ENCODE results near the gene COTL1. TPM values are rescaled to one million over a fixed set of nuclear protein-coding genes. Genes with fewer than 3 reads are reported as not detected.

Gene COTL1
- total and polyA plus RNA-seq, 8 donors: 92.7 to 206 (median 119) TPM

DNA sequence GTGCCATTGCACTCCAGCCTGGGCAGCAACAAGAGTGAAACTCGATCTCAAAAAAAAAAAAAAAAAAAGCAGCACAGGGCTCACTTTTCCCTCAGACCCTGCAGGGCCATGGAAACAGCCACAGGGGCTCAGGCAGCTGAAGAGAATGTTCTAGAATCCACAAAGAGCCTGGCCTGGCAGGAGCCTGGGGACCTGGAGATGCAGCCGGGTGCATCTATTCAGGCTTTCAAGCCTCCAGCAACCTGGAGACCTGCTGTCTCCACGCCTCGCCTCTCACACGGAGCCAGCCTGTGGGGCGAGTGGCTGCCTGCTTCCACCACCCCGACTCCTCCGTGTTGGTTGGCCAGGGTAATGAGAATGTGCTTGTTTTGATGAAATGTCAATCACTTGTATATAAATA lies 69.4 kb downstream of the COTL1 start:
- intact Hi-C loops (cut with DNase I): no loop called here

DNA sequence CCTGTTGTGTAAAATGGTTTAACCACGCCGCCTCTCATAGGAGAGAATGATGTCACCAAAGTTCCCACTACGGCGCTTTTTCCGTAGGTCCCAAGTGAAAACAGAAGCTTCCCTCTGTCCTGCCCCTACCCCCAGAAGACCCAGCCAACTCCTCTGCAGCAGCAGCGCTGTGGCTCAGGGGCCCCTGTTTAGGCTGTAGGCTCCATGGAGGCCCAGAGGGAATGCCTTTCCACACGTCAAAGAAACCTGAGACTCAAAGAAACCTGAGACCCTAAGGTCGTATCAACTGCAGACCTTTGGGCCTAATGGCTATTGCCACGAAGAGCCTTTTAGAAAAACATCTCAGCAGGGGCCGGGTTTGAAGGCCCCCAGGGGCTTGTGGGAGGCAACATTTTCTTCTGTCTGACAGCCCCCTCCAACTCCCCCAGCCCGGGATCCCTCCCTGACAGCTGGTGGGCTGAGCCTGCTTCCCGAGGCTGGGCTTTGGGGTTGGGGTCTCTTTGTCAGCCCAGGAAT lies 70.3 kb downstream of the COTL1 start:
- Histone ChIP-seq H3K9me3 (no peaks in the 10 kb centered on the region), H3K27me3 (peaks cover 0 to 19% of the 10 kb centered on the region in 2 donors), H3K27ac (no peak overlapping the region), H3K36me3 (no peaks in the 10 kb centered on the region), H3K4me1 (peaks cover 0 to 8% of the 10 kb centered on the region in 2 donors), H3K4me3 (no peak overlapping the region)
- TF ChIP-seq, protein P1, sequence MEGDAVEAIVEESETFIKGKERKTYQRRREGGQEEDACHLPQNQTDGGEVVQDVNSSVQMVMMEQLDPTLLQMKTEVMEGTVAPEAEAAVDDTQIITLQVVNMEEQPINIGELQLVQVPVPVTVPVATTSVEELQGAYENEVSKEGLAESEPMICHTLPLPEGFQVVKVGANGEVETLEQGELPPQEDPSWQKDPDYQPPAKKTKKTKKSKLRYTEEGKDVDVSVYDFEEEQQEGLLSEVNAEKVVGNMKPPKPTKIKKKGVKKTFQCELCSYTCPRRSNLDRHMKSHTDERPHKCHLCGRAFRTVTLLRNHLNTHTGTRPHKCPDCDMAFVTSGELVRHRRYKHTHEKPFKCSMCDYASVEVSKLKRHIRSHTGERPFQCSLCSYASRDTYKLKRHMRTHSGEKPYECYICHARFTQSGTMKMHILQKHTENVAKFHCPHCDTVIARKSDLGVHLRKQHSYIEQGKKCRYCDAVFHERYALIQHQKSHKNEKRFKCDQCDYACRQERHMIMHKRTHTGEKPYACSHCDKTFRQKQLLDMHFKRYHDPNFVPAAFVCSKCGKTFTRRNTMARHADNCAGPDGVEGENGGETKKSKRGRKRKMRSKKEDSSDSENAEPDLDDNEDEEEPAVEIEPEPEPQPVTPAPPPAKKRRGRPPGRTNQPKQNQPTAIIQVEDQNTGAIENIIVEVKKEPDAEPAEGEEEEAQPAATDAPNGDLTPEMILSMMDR (IDR thresholded peaks at IDR 0.05): no peak
- ATAC-seq (no peak), DNase-seq (no peak)
- intact Hi-C loops (cut with DNase I): no loop called here

More for the DNA sequence above, 69.4 kb downstream of the COTL1 start:
- TF ChIP-seq, protein P1 (IDR thresholded peaks at IDR 0.05): no peak
- ATAC-seq (no peak), DNase-seq (peak in 1 of 4 donors; percentile 53)
- peaks cover 0 to 19% of the 10 kb centered on the region in 2 donors for H3K27me3 ChIP-seq
- no peaks in the 10 kb centered on the region for H3K9me3 ChIP-seq
- peak overlapping the region in 1 of 2 donors; percentile 63 for H3K27ac ChIP-seq
- no peak overlapping the region for H3K4me3 ChIP-seq
- H3K36me3 ChIP-seq: no peaks in the 10 kb centered on the region
- H3K4me1 ChIP-seq: peaks cover 0 to 8% of the 10 kb centered on the region in 2 donors

DNA sequence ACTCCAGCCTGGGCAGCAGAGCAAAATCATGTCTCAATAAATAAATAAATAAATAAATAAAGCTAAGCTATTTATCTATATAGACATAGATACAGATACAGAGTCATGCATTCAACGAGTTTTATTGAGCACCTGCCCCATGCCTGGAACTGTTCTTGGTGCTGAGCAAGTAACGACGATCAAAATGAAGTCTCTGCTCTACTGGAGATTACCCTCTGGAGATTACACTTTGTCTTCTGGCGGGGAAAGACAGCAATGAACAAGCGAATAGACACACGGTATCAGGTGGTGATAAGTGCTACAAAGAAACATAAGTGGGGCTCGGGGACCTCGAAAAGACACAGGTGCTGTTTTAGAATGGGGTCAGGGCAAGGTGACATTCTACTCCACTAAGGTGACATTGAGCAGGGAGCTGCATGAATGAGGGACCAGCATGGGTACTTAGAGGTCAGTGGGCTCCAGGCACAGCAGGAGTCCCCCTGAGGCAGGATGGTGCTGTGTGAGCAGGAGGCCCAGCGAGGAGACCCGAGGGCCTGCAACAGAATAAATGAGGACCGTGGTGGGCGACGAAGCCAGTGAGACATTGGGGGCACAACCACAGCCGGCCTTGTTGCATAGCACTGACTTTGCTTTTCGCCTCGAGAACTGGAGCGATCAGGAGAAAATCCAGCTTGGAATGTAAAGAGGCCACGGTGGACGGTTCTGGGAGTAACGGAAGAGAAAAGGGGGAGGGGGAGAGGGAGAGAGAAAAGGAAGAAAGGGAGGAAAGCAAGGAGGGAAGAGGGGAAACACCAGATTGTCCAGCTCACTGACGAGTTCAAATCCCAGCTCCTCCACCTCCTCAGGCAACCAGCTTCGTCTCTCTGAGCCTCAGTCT lies 71.0 kb downstream of the COTL1 start:
- no peak overlapping the region for H3K4me3 ChIP-seq
- TF ChIP-seq, protein P1 (IDR thresholded peaks at IDR 0.05): no peak
- H3K9me3 ChIP-seq: no peaks in the 10 kb centered on the region
- ATAC-seq (no peak), DNase-seq (no peak)
- H3K4me1 ChIP-seq: peaks cover 0 to 8% of the 10 kb centered on the region in 2 donors
- H3K36me3 ChIP-seq: no peaks in the 10 kb centered on the region
- H3K27ac ChIP-seq: no peak overlapping the region
- peaks cover 0 to 19% of the 10 kb centered on the region in 2 donors for H3K27me3 ChIP-seq
- intact Hi-C loops (cut with DNase I): no loop called here

DNA sequence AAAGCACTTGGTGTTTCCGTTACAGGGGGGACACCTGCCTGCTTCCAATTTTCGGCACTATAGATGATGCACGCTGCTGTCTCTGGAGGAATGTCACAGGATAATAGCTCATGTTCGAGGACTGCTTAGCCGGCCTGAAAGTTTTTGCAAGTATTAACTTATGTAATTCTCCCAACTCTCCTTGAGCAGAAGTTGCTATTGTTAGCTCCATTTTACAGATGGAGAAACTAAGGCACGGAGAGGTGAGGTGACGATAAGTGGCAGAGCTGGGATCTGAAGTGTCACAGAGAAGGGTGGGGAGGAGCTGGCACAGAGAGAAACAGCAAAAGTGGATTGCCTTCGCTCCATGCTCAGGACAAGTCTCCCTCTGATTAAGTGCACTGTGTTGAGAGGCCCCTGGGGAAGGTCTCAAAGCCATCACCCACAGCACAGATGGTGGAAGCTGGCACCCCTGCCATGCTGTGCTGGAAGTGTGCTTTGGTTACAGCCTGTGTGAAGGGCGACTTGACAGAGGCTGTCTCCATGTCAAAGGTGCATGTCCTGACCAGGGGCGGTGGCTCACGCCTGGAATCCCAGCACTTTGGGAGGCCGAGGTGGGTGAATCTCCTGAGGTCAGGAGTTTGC lies 72.7 kb downstream of the COTL1 start:
- no peak overlapping the region for H3K4me3 ChIP-seq
- no peak overlapping the region for H3K27ac ChIP-seq
- peaks cover 0 to 8% of the 10 kb centered on the region in 2 donors for H3K4me1 ChIP-seq
- intact Hi-C loops (cut with DNase I): no loop called here
- H3K36me3 ChIP-seq: no peaks in the 10 kb centered on the region
- TF ChIP-seq, protein P1 (IDR thresholded peaks at IDR 0.05): no peak
- no peaks in the 10 kb centered on the region for H3K9me3 ChIP-seq
- DNase-seq: no peak
- peaks cover 0 to 19% of the 10 kb centered on the region in 2 donors for H3K27me3 ChIP-seq
- ATAC-seq: no peak
